A673 (cell line): ENCODE data around the gene C1orf115. TPM values are rescaled to one million over a fixed set of nuclear protein-coding genes. Genes with fewer than 3 reads are reported as not detected.
"Not testable (repeated sequence)": the region's sequence is repeated elsewhere in the genome, so short reads cannot be mapped to it uniquely, and the experiment has no call there.

ENCODE experiments used
- BruUV-seq: library from RNA; stranded (reverse); fragments of 400-500 nt; replicated peaks from 2 replicates; lab custom pipeline; 2021; lab: Mats Ljungman, UMichigan
- CTCF ChIA-PET: fragments of 300-600 bp; sonication (Branson Sonifier 250); formaldehyde crosslinking; loops from one replicate; lab custom pipeline; 2022; ENCODE audit warnings: antibody characterized with exemption; lab: Charles Lee
- POLR2A ChIA-PET: fragments of 300-600 bp; sonication (Branson Sonifier 250); formaldehyde crosslinking; loops from one replicate; lab custom pipeline; 2022; ENCODE audit warnings: antibody characterized with exemption; ENCODE audit not compliant: low non-redundant PET; lab: Charles Lee
- DNase-seq: peaks from one replicate; pipeline ENCODE4 v3.0.0-alpha.2; 2015; ENCODE audit warnings: low spot score
- H3K27ac ChIP-seq: fragments of 200-600 bp; sonication (generic); 2 replicates; pipeline ENCODE4 v1.5.1; 2016; ENCODE audit warnings: mixed run types, low read depth, mild to moderate bottlenecking, mixed read lengths, antibody characterized with exemption, low read length; ENCODE audit not compliant: poor library complexity, severe bottlenecking
- H3K27me3 ChIP-seq: fragments of 200-600 bp; sonication (generic); replicated peaks from 2 replicates; pipeline ENCODE4 v1.6.1; 2017; ENCODE audit warnings: mixed run types, low read depth, mild to moderate bottlenecking, mixed read lengths, antibody characterized with exemption, low read length; ENCODE audit not compliant: insufficient read depth, poor library complexity
- H3K36me3 ChIP-seq: fragments of 200-600 bp; sonication (generic); 2 replicates; pipeline ENCODE4 v1.6.1; 2016; ENCODE audit warnings: mixed run types, mild to moderate bottlenecking, mixed read lengths, antibody characterized with exemption, low read length; ENCODE audit not compliant: insufficient read depth, poor library complexity, severe bottlenecking
- H3K4me1 ChIP-seq: fragments of 200-600 bp; sonication (generic); 2 replicates; pipeline ENCODE4 v1.6.1; 2017; ENCODE audit warnings: mixed run types, mild to moderate bottlenecking, mixed read lengths, antibody characterized with exemption, low read length; ENCODE audit not compliant: insufficient read depth, poor library complexity, severe bottlenecking
- H3K4me3 ChIP-seq: fragments of 200-600 bp; sonication (generic); 2 replicates; pipeline ENCODE4 v1.5.1; 2016; ENCODE audit warnings: low read depth, mixed run types, mild to moderate bottlenecking, mixed read lengths, low read length; ENCODE audit not compliant: poor library complexity, severe bottlenecking
- H3K9me3 ChIP-seq: fragments of 200-600 bp; sonication (generic); 2 replicates; pipeline ENCODE4 v1.6.1; 2016; ENCODE audit warnings: mixed run types, low read depth, mild to moderate bottlenecking, mixed read lengths, antibody characterized with exemption, low read length; ENCODE audit not compliant: poor library complexity, severe bottlenecking
- CTCF ChIP-seq: fragments of 300-800, 200-600 bp; sonication (generic); conservative IDR thresholded peaks from 2 replicates; pipeline ENCODE4 v1.5.1; 2017; ENCODE audit warnings: low read depth, mild to moderate bottlenecking, antibody characterized with exemption, low read length, moderate library complexity, mixed read lengths
- EZH2 ChIP-seq: fragments of 200-600 bp; sonication (generic); IDR thresholded peaks from 2 replicates; pipeline ENCODE4 v1.6.1; 2017; ENCODE audit warnings: borderline replicate concordance, low read depth, mild to moderate bottlenecking, mixed read lengths, antibody characterized with exemption, low read length; ENCODE audit not compliant: poor library complexity, severe bottlenecking
- intact Hi-C: fragments of 100-400 bp; cut with micrococcal nuclease; formaldehyde crosslinking; loops from one replicate; pipeline ENCODE4 v1.10.0; 2022; ENCODE audit not compliant: unreplicated experiment
- total RNA-seq: library from RNA; stranded (reverse); gene quantifications from 2 replicates; pipeline ENCODE4 v1.2.3, GENCODE V29; 2021

The C1orf115 gene
- total RNA-seq, 1 experiment from 2014 or later, result 0.11 TPM

GRCh38 chr1:220682901-220683576 lies 7.1 kb upstream of the C1orf115 start:
- intact Hi-C loops, result no loop called here

GRCh38 chr1:220683716-220684115 lies 6.4 kb upstream of the C1orf115 start:
- H3K27me3 ChIP-seq, POLR2A ChIA-PET, DNase-seq, H3K9me3 ChIP-seq, intact Hi-C loops, H3K4me1 ChIP-seq, BruUV-seq, H3K27ac ChIP-seq, CTCF ChIA-PET, H3K4me3 ChIP-seq, H3K36me3 ChIP-seq: not testable (repeated sequence)

More at GRCh38 chr1:220682901-220683576, 7.1 kb upstream of the C1orf115 start:
- Histone ChIP-seq H3K27me3 (no peaks in the 10 kb centered on the region), H3K36me3 (no peaks in the 10 kb centered on the region), H3K27ac (no peak overlapping the region), H3K9me3 (no peaks in the 10 kb centered on the region), H3K4me1 (no peaks in the 10 kb centered on the region), H3K4me3 (no peak overlapping the region)
- POLR2A ChIA-PET, result no interaction called here
- CTCF ChIA-PET, result no interaction called here
- no peak for DNase-seq
- BruUV-seq, result no TSS peak
- TF ChIP-seq CTCF, result no peak

GRCh38 chr1:220684890-220685289 lies 5.3 kb upstream of the C1orf115 start:
- ChIA-PET CTCF (no interaction called here), POLR2A (no interaction called here)
- Histone ChIP-seq H3K4me3 (no peak overlapping the region), H3K27me3 (no peaks in the 10 kb centered on the region), H3K36me3 (no peaks in the 10 kb centered on the region), H3K4me1 (no peaks in the 10 kb centered on the region), H3K9me3 (no peaks in the 10 kb centered on the region), H3K27ac (no peak overlapping the region)
- no peak for TF ChIP-seq CTCF
- no peak for TF ChIP-seq EZH2
- BruUV-seq, result no TSS peak
- intact Hi-C loops, result no loop called here
- DNase-seq, result peak; percentile 17

GRCh38 chr1:220685879-220686278 lies 4.3 kb upstream of the C1orf115 start:
- no peaks in the 10 kb centered on the region for H3K36me3 ChIP-seq
- no peak overlapping the region for H3K27ac ChIP-seq
- H3K4me3 ChIP-seq, result no peak overlapping the region
- TF ChIP-seq CTCF (no peak), EZH2 (no peak)
- no peaks in the 10 kb centered on the region for H3K9me3 ChIP-seq
- POLR2A ChIA-PET, result no interaction called here
- no peak for DNase-seq
- CTCF ChIA-PET, result no interaction called here
- intact Hi-C loops, result no loop called here
- no TSS peak for BruUV-seq
- peaks cover 8% of the 10 kb centered on the region for H3K27me3 ChIP-seq
- H3K4me1 ChIP-seq, result peaks cover 4% of the 10 kb centered on the region
